Urinary bladder (tissue), 4 donors: ENCODE results near the gene ADAMTS6. TPM values are rescaled to one million over a fixed set of nuclear protein-coding genes. Genes with fewer than 3 reads are reported as not detected.
"Not testable (repeated sequence)": the region's sequence is repeated elsewhere in the genome, so short reads cannot be mapped to it uniquely, and the experiment has no call there.

ENCODE experiments used
- DNase-seq: peaks from one replicate; pipeline ENCODE4 v3.0.0-alpha.2; 2015; ENCODE audit errors: extremely low spot score
- H3K27ac ChIP-seq: one replicate; pipeline ENCODE4 v1.5.1; 2013; ENCODE audit warnings: low read depth, mild to moderate bottlenecking, moderate library complexity
- H3K36me3 ChIP-seq: one replicate; pipeline ENCODE4 v1.6.1; 2013; ENCODE audit warnings: mild to moderate bottlenecking, moderate library complexity; ENCODE audit not compliant: insufficient read depth
- H3K4me1 ChIP-seq: one replicate; pipeline ENCODE4 v1.6.1; 2013; ENCODE audit warnings: mild to moderate bottlenecking, moderate library complexity; ENCODE audit not compliant: insufficient read depth
- H3K4me3 ChIP-seq: one replicate; pipeline ENCODE4 v1.5.1; 2013; ENCODE audit warnings: low read depth, low read length
- WGBS: extraction: QIAGEN DNeasy Blood & Tissue Kit; methylation state at CpG from one replicate; pipeline ENCODE4 v1.1.7; 2013; 5-methylcytosine and 5-hydroxymethylcytosine counted together
- polyA plus RNA-seq: library from polyadenylated mRNA; stranded (reverse); fragments of 200-250 nt; gene quantifications from one replicate; pipeline ENCODE4 v1.2.3, GENCODE V29; 2013
- total RNA-seq: library from RNA; depleted of rRNA; stranded (reverse); fragments of >200 nt; gene quantifications from one replicate; pipeline ENCODE4 v1.2.3, GENCODE V29; 2014
- donor health status: healthy with polysubstance abuse.
- donor health status: healthy.

ADAMTS6 gene
- total and polyA plus RNA-seq, 2 donors = 2.6 to 23.1 TPM

DNA sequence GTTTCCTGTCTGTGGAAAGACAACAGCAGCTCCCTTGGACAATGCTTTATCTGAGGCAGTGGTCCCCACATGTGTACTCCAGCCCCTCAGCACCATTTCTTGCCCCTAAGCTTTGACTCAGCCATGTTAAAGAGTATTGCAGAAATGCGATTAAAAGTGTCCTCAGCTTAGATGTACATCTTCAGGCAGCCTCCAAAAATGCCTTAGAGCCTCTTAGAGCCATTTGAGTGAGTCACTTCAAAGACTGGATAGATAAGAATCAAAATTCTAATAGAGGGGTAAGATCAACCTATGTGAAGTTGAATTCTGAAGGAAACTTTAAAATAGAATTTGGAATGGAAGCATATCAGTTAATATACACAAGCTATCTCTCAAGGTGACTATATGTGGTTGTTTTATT lies 296.3 kb downstream of the ADAMTS6 start:
- 85% methylated on average over 1 of the region's 1 CpG for WGBS

DNA sequence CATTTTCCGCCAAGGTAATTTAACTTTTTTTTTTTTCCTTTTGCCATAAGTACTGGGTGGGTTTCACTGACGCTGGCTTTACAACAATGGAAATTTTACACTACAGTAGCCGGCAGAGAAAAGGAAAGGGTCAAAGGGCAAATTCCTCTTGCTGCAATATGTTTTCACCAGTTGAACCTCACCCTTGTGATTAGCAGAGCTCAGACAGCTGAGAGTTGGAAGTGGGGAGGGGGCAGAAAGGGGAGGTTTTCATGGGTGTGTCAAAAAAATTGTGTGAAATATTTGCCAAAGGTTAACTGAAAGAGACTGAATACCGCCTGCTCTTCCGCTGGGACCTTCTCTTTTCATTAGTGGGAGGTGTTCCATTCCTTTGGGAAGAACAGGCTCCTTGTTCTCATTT lies 296.9 kb downstream of the ADAMTS6 start:
- no peaks in the 10 kb centered on the region for H3K4me1 ChIP-seq
- no peak overlapping the region for H3K4me3 ChIP-seq
- H3K27ac ChIP-seq = no peak overlapping the region
- 85% methylated on average over 5 of the region's 5 CpGs for WGBS
- H3K36me3 ChIP-seq = no peaks in the 10 kb centered on the region
- DNase-seq = no peak

More for the DNA sequence above, 296.3 kb downstream of the ADAMTS6 start:
- Histone ChIP-seq H3K4me3 (no peak overlapping the region), H3K36me3 (no peaks in the 10 kb centered on the region), H3K4me1 (no peaks in the 10 kb centered on the region), H3K27ac (no peak overlapping the region)
- no peak for DNase-seq

DNA sequence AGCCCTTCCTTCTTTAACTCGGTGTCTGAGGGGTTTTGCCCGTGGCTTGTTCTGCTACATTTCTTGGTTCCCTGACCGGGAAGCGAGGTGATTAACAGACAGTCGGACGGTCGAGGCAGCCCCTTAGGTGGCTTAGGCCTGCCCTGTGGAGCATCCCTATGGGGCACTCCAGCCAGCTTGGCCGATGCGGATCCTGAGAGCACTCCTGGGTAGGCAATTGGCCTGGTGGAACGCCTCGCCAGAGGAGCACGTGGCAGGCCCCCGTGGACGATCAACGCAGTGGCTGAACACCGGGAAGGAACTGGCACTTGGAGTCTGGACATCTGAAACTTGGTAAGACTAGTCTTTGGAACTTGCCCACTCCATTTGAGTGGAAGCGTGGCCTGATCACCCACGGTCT lies 307.5 kb downstream of the ADAMTS6 start:
- not testable (repeated sequence) for H3K36me3 ChIP-seq, DNase-seq, H3K4me3 ChIP-seq, H3K27ac ChIP-seq, H3K4me1 ChIP-seq
- 95% methylated on average over 18 of the region's 18 CpGs for WGBS

DNA sequence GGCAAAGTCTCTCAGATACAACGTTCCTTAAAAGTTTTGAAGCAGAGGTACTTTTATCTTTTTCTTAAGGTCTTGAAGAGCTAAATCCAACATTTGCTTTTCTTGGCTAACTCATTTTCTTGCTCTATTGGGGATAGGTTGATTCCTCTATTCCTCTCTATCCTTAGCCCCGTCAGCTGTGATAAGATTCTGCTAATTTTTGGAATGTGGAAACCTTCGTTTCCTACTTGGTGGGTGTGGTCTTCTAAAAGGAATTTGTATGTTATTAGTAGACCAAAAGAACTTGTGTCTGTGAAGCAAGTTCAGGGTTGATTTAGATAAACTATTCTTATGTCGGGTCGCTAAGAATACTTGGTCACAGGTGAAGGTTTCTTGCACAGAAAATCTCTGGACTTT lies 308.6 kb downstream of the ADAMTS6 start:
- Histone ChIP-seq H3K4me3 (no peak overlapping the region), H3K27ac (no peak overlapping the region), H3K36me3 (no peaks in the 10 kb centered on the region), H3K4me1 (no peaks in the 10 kb centered on the region)
- WGBS = 82% methylated on average over 5 of the region's 5 CpGs
- no peak for DNase-seq

DNA sequence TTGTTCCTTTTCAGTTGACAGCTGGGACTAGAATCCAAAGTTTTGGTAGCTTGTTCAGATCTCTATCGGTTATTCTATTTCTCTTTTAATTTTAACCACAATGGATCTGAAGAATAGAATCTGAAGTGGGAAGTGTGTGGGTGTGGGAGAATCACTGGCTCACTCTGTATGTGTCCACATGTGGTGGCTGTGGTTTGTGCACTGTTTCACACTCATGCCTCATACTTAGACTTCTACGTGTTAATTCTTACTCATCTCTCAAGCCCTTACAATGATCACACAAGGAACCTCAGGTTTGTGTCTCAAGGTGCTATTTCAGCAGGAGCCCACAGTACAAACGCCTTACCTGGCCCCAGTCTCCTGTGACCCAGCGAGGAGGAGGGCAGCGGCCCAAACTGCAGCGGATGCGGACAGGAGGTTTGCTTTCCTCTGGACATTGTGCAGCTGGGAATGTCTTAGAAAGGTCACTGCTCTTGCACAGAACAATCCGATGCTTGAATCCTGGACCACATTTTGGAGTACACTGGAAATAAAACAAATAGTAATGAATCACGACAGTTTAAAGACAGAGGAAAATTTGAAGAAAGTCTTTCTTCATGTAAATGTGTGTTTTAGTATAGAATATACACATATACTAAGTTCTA lies 309.1 kb downstream of the ADAMTS6 start:
- 74% methylated on average over 9 of the region's 9 CpGs for WGBS
- Histone ChIP-seq H3K4me3 (no peak overlapping the region), H3K27ac (no peak overlapping the region), H3K4me1 (no peaks in the 10 kb centered on the region), H3K36me3 (no peaks in the 10 kb centered on the region)
- DNase-seq = no peak

DNA sequence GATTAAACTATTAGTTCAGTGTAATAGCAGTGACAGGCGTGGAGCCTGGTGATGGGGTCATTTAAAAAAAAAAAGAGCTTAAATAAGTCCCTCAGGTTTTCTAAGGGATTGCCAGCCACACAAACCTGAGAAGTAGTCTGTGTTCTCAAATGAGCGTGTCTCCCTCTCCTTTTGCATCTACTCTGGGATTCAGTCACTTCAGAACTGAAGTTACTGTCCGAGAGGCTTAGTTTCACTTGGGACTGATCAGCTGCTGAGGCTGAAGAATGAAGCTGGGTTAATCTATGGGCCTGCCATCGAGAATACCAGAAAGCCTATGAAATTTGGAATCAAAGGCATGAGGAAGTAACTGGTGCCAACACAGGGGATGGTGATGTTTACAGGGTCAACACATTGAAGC lies 310.1 kb downstream of the ADAMTS6 start:
- H3K4me1 ChIP-seq = no peaks in the 10 kb centered on the region
- WGBS = 67% methylated on average over 4 of the region's 4 CpGs
- no peak overlapping the region for H3K27ac ChIP-seq
- H3K36me3 ChIP-seq = no peaks in the 10 kb centered on the region
- DNase-seq = no peak
- no peak overlapping the region for H3K4me3 ChIP-seq

DNA sequence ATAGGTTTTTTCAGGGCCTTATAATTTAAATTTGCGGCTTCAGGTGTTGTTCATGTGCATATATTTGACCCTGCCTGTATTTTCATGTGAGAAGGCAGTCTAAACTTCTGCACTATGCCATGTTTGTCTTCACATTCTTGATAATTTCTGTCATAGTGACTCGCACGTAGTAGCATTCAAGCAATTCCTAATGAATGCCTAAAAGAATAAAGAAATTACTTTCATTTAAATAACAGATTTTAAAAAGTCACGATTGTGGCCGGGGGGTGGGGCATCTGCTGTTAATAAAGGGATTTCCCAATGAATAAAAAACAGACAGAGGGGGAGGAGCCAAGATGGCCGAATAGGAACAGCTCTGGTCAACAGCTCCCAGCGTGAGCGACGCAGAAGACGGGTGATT lies 318.0 kb downstream of the ADAMTS6 start:
- Histone ChIP-seq H3K36me3 (no peaks in the 10 kb centered on the region), H3K4me3 (no peak overlapping the region), H3K4me1 (no peaks in the 10 kb centered on the region), H3K27ac (no peak overlapping the region)
- DNase-seq = no peak
- WGBS = 95% methylated on average over 10 of the region's 10 CpGs

DNA sequence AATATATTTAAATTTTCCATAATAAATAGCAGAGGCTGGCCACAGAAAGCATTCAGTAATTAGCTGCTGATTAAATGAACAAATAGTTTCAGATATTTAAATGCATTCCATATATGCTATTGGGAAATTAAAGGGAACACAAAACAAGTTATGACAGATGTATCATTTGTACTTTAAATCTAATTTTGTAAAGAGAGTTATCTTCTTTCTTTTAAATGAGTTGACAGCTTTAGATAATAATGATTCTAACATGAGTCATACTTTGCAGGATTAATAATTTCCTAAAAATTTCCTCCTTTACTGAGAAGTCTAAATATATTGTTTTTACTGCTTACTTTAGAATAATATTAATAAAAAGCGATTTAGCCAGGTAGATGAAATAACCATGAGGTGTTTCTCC lies 320.1 kb downstream of the ADAMTS6 start:
- Histone ChIP-seq H3K4me1 (no peaks in the 10 kb centered on the region), H3K36me3 (no peaks in the 10 kb centered on the region), H3K27ac (no peak overlapping the region), H3K4me3 (no peak overlapping the region)
- 96% methylated on average over 1 of the region's 1 CpG for WGBS
- no peak for DNase-seq

DNA sequence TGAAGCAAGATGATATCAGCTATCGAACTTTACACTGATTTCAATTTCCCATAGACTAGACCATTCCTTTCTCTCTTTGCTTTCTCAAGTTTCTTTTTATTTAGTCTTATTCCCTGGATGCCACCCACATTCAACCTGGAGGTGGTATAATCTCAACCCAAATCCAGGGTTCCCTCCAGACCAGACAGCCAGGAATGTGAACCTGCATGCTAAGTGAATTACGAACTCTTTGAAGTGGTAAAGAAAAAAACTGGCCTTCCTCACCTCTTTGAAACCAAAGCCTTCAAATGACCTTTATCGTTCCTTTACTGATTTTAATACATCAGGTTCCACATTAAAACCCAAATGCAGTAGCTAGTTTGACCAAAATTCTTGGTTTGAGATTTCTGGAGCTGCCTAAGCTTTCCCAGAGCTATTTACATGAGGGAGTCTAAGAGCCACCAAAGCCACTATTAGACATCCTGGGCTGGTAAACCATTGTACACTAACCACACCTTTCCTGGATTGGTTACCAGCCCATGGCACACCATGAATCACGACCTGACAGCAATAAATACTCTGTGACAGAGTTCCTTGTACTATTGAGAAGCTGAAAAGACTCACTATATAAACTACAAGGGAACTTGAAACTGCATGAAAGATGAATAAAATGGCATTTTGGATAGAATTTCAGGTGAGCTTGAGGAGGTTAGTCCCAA lies 323.7 kb downstream of the ADAMTS6 start:
- 75% methylated on average over 4 of the region's 4 CpGs for WGBS
- no peaks in the 10 kb centered on the region for H3K4me1 ChIP-seq
- H3K4me3 ChIP-seq = no peak overlapping the region
- no peak overlapping the region for H3K27ac ChIP-seq
- no peaks in the 10 kb centered on the region for H3K36me3 ChIP-seq
- DNase-seq = no peak

DNA sequence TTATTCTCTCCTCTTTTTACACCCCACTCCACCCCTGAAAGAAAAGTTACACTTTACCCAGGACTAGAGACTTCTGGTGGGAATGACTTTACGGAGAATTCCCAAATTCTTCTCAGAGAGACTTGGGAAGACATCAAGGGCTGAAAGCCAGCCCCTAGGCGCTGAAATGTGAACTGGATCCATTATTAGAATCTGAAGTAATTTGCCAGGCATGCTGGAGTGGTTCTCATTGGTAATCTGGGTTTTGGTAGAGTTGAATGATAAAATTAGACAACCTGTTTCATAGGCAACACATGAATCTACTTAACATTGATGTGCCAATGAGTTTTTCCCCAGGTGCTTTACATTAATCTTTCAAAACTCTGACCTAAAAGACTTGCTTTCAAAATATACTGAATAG lies 324.8 kb downstream of the ADAMTS6 start:
- H3K27ac ChIP-seq = no peak overlapping the region
- WGBS = 92% methylated on average over 2 of the region's 2 CpGs

DNA sequence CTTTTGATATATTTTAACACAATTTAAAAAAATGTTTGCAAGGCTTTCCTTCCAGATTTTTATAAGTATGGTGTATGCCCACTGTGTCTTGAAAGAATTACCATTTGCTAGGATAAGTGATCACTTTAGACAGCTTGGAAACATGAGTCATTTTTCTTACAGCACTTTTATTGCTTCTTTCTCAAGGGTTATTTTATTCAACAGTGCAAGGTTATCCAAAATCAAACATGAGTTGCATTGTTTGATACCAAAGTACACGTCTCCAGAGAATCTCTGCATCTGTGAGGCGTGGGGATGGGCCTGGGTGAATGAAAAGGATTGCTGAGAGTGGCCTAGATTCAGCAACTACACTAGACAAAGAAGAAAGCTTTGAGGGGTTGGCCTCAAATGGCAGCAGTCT lies 329.6 kb downstream of the ADAMTS6 start:
- Histone ChIP-seq H3K27ac (no peak overlapping the region), H3K4me3 (no peak overlapping the region), H3K36me3 (no peaks in the 10 kb centered on the region), H3K4me1 (no peaks in the 10 kb centered on the region)
- no peak for DNase-seq
- WGBS = 50% methylated on average over 2 of the region's 2 CpGs

More for the DNA sequence above, 324.8 kb downstream of the ADAMTS6 start:
- Histone ChIP-seq H3K4me1 (no peaks in the 10 kb centered on the region), H3K4me3 (no peak overlapping the region), H3K36me3 (no peaks in the 10 kb centered on the region)
- no peak for DNase-seq

DNA sequence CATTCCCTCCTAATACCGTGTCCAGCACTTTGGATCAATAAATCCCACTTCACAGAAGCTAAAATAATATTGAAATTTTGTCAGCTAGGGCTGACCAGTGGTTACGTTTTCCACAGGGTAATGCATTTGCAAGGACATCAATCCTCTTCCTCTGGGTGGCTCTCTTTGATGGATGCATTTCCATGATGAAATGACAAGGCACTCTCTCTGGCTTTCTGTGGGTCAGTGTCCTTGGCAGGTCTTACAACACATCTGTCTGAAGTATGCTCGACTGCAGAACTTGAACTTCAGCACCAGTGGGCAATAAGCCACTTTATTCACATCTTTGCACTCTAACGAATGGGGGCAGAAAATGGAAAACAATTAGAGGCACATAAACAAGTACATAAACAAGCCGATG lies 330.1 kb downstream of the ADAMTS6 start:
- WGBS = 46% methylated on average over 5 of the region's 5 CpGs
- H3K27ac ChIP-seq = no peak overlapping the region
- DNase-seq = no peak
- H3K4me1 ChIP-seq = no peaks in the 10 kb centered on the region
- H3K36me3 ChIP-seq = no peaks in the 10 kb centered on the region
- no peak overlapping the region for H3K4me3 ChIP-seq

DNA sequence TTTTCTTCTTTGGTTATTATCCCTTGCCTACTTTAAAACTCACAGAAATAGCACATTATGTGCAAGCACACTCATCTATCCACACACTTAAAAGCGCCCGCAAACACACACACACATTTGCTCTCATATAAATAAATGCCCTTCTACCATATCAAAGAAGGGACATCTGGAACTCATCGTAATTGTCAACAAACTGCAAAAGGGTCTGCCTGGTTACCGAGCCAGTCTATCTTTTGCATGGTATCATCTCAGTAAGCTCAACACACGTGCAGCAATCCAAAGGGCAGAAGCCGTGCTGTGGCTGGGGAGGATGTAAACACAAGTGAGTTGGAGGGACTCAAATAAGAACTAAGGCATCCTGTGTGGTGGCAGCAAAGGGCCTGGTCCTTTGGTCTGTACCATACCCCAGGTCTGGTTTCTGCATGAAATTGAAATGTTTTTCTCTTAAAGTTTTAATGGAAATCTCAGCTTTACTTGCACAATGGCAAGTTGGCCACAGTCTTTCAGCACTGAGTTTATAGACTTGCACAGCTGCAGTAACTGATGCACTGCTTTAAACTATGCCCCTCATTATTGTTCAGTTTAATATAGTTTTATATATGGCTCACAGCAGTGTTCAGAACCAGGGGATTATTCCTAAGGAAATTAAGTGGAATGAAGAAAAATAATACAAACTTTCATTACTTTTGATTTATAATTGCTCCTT lies 331.0 kb downstream of the ADAMTS6 start:
- H3K27ac ChIP-seq = no peak overlapping the region
- no peaks in the 10 kb centered on the region for H3K36me3 ChIP-seq
- H3K4me3 ChIP-seq = no peak overlapping the region
- WGBS = 55% methylated on average over 6 of the region's 6 CpGs
- H3K4me1 ChIP-seq = no peaks in the 10 kb centered on the region
- no peak for DNase-seq

DNA sequence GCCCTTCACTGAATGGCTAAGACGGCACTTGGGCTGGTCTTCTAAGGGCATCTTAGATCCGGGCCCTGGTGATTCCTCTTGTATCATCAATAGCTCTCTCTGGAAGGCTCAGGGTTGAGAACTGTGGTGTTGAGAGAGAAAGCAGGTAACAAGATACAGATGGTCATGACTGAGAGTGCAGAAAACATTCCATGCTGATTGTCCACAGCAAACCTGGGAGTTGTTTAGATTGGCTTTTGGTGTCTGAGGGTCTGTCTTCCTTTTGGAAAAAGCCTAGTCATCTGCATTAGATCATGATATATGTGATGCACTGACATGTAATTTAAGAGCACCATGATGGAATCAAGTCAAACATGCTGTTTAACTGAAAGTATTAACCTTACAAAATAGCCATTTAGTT lies 331.9 kb downstream of the ADAMTS6 start:
- DNase-seq = no peak
- H3K4me3 ChIP-seq = no peak overlapping the region
- WGBS = 96% methylated on average over 2 of the region's 2 CpGs
- H3K36me3 ChIP-seq = no peaks in the 10 kb centered on the region
- H3K27ac ChIP-seq = no peak overlapping the region
- no peaks in the 10 kb centered on the region for H3K4me1 ChIP-seq
